Medulla oblongata (tissue), 1 donor: ENCODE results near the gene ARFIP1.
"Not testable (repeated sequence)": the region's sequence is repeated elsewhere in the genome, so short reads cannot be mapped to it uniquely, and the experiment has no call there.

Experiments used
- DNase-seq: peaks from one replicate; pipeline ENCODE4 v3.0.0-alpha.2; 2015; ENCODE audit errors: extremely low spot score

ARFIP1 gene

GRCh38 chr4:152843481-152844090, 63.8 kb downstream of the ARFIP1 start:
- no peak for DNase-seq

GRCh38 chr4:152847376-152847775, 67.6 kb downstream of the ARFIP1 start:
- no peak for DNase-seq

- no peak for DNase-seq
Measured at GRCh38 chr4:152848508-152848907, 68.8 kb downstream of the ARFIP1 start.

GRCh38 chr4:152849350-152849749, 69.6 kb downstream of the ARFIP1 start:
- no peak for DNase-seq

- peak; percentile 44 for DNase-seq
Measured at GRCh38 chr4:152850377-152850776, 70.6 kb downstream of the ARFIP1 start.

GRCh38 chr4:152851226-152851625, 71.5 kb downstream of the ARFIP1 start:
- no peak for DNase-seq

GRCh38 chr4:152853293-152853692, 73.5 kb downstream of the ARFIP1 start:
- no peak for DNase-seq

GRCh38 chr4:152854016-152854415, 74.3 kb downstream of the ARFIP1 start:
- DNase-seq, result not testable (repeated sequence)

- DNase-seq, result no peak
Measured at GRCh38 chr4:152856960-152857359, 77.2 kb downstream of the ARFIP1 start.

- DNase-seq, result no peak
Measured at GRCh38 chr4:152858934-152859333, 79.2 kb downstream of the ARFIP1 start.

GRCh38 chr4:152860046-152860445, 80.3 kb downstream of the ARFIP1 start:
- DNase-seq, result no peak

- no peak for DNase-seq
Measured at GRCh38 chr4:152862608-152863007, 82.9 kb downstream of the ARFIP1 start.

GRCh38 chr4:152864361-152864760, 84.6 kb downstream of the ARFIP1 start:
- no peak for DNase-seq

GRCh38 chr4:152866432-152866993, 86.8 kb downstream of the ARFIP1 start:
- not testable (repeated sequence) for DNase-seq

GRCh38 chr4:152870606-152871005, 90.9 kb downstream of the ARFIP1 start:
- no peak for DNase-seq

GRCh38 chr4:152875261-152875660, 95.5 kb downstream of the ARFIP1 start:
- no peak for DNase-seq

- no peak for DNase-seq
Measured at GRCh38 chr4:152877868-152878267, 98.1 kb downstream of the ARFIP1 start.

GRCh38 chr4:152880263-152880662, 100.5 kb downstream of the ARFIP1 start:
- no peak for DNase-seq

GRCh38 chr4:152881974-152882373, 102.2 kb downstream of the ARFIP1 start:
- DNase-seq, result no peak

GRCh38 chr4:152885185-152885584, 105.4 kb downstream of the ARFIP1 start:
- DNase-seq, result no peak

- DNase-seq, result no peak
Measured at GRCh38 chr4:152886201-152886600, 106.4 kb downstream of the ARFIP1 start.

- no peak for DNase-seq
Measured at GRCh38 chr4:152887981-152888380, 108.2 kb downstream of the ARFIP1 start.

GRCh38 chr4:152892974-152893373, 113.2 kb downstream of the ARFIP1 start:
- DNase-seq, result no peak

GRCh38 chr4:152894673-152895072, 114.9 kb downstream of the ARFIP1 start:
- no peak for DNase-seq
